Measurements from ENCODE around the gene LIN7A.

Gene LIN7A

GRCh38 chr12:80937391-80938238 lies at the start of gene LIN7A:
Gene LIN7A (minus strand): TSS chr12:80937934. CDS start chr12:80937722, 212 bp downstream.
- DNase-seq (ENCODE audit: low read depth in 2 of 3, low spot score in 1 of 3) = no peak

GRCh38 chr12:80986224-80986623 lies 48.5 kb upstream of the LIN7A start:
- DNase-seq (ENCODE audit: low read depth in 2 of 3, low spot score in 1 of 3) = no peak

- DNase-seq (ENCODE audit: low read depth in 2 of 3, low spot score in 1 of 3) = no peak
These were observed 42.1 kb upstream of the LIN7A start for GRCh38 chr12:80979816-80980215.

- DNase-seq (ENCODE audit: low read depth in 2 of 3, low spot score in 1 of 3) = no peak
These were observed 41.5 kb upstream of the LIN7A start for GRCh38 chr12:80979251-80979650.

GRCh38 chr12:80977346-80977745 lies 39.6 kb upstream of the LIN7A start:
- no peak for DNase-seq (ENCODE audit: low read depth in 2 of 3, low spot score in 1 of 3)

GRCh38 chr12:80968326-80968725 lies 30.6 kb upstream of the LIN7A start:
- no peak for DNase-seq (ENCODE audit: low read depth in 2 of 3, low spot score in 1 of 3)

GRCh38 chr12:80967565-80967964 lies 29.8 kb upstream of the LIN7A start:
- DNase-seq (ENCODE audit: low read depth in 2 of 3, low spot score in 1 of 3) = no peak

GRCh38 chr12:80966001-80966400 lies 28.3 kb upstream of the LIN7A start:
- DNase-seq (ENCODE audit: low read depth in 2 of 3, low spot score in 1 of 3) = no peak

GRCh38 chr12:80958162-80958561 lies 20.4 kb upstream of the LIN7A start:
- no peak for DNase-seq (ENCODE audit: low read depth in 2 of 3, low spot score in 1 of 3)

- no peak for DNase-seq (ENCODE audit: low read depth in 2 of 3, low spot score in 1 of 3)
These were observed 17.3 kb upstream of the LIN7A start for GRCh38 chr12:80954857-80955520.

- no peak for DNase-seq (ENCODE audit: low read depth in 2 of 3, low spot score in 1 of 3)
These were observed 14.7 kb upstream of the LIN7A start for GRCh38 chr12:80952443-80952842.

- DNase-seq (ENCODE audit: low read depth in 2 of 3, low spot score in 1 of 3) = no peak
These were observed 8.9 kb upstream of the LIN7A start for GRCh38 chr12:80946591-80946990.

- DNase-seq (ENCODE audit: low read depth in 2 of 3, low spot score in 1 of 3) = no peak
These were observed 5.6 kb upstream of the LIN7A start for GRCh38 chr12:80943338-80943737.

- no peak for DNase-seq (ENCODE audit: low read depth in 2 of 3, low spot score in 1 of 3)
These were observed 4.2 kb upstream of the LIN7A start for GRCh38 chr12:80941916-80942315.

- DNase-seq (ENCODE audit: low read depth in 2 of 3, low spot score in 1 of 3) = no peak
These were observed 1.7 kb upstream of the LIN7A start for GRCh38 chr12:80939231-80939950.

- DNase-seq (ENCODE audit: low read depth in 2 of 3, low spot score in 1 of 3) = no peak
These were observed 663 bp upstream of the LIN7A start for GRCh38 chr12:80938397-80938796.

- DNase-seq (ENCODE audit: low read depth in 2 of 3, low spot score in 1 of 3) = no peak
These were observed 918 bp downstream of the LIN7A start for GRCh38 chr12:80936642-80937390.

GRCh38 chr12:80936353-80936641 lies 1.4 kb downstream of the LIN7A start:
- DNase-seq (ENCODE audit: low read depth in 2 of 3, low spot score in 1 of 3) = no peak

- no peak for DNase-seq (ENCODE audit: low read depth in 2 of 3, low spot score in 1 of 3)
These were observed 2.6 kb downstream of the LIN7A start for GRCh38 chr12:80935111-80935510.

GRCh38 chr12:80925983-80926382 lies 11.8 kb downstream of the LIN7A start:
- DNase-seq (ENCODE audit: low read depth in 2 of 3, low spot score in 1 of 3) = no peak

GRCh38 chr12:80925237-80925636 lies 12.5 kb downstream of the LIN7A start:
- no peak for DNase-seq (ENCODE audit: low read depth in 2 of 3, low spot score in 1 of 3)

Measured in stimulated activated CD4-positive, alpha-beta T cell treated with anti-CD3 and anti-CD28 coated beads, Interleukin-12 subunit alpha, Interleukin-12 subunit beta, amount 100 ng/mL, for 48 hours (primary cell).